HepG2 (cell line): ENCODE measurements around the gene PRRG3. TPM values are rescaled to one million over a fixed set of nuclear protein-coding genes. Genes with fewer than 3 reads are reported as not detected.

ENCODE experiments used
- ATAC-seq: fragments of 200-7000 bp; cut with Tn5 transposase; 3 replicates; pipeline ENCODE4 v1.9.1; 2020; ENCODE audit warnings: mild to moderate bottlenecking, moderate library complexity
- BruUV-seq: library from RNA; stranded (reverse); fragments of 400-500 nt; replicated peaks from 2 replicates; lab custom pipeline; 2021; lab: Mats Ljungman, UMichigan
- CTCF ChIA-PET: fragments of 300-600 bp; formaldehyde crosslinking; extraction: SDS; loops from one replicate; lab custom pipeline; 2021; ENCODE audit warnings: low total read pairs, inconsistent platforms, low intra/inter-chr PET ratio; lab: Yijun Ruan, JAX
- POLR2A ChIA-PET: fragments of 350-600 bp; sonication (Branson Sonifier 250); formaldehyde crosslinking; loops from one replicate; lab custom pipeline; 2020; ENCODE audit warnings: antibody characterized with exemption, inconsistent platforms; lab: Yijun Ruan, JAX
- DNase-seq: peaks from one replicate; pipeline ENCODE4 v3.0.0-alpha.2; 2015; ENCODE audit warnings: low spot score
- FAIRE-seq: peaks from 3 replicates; lab custom pipeline; 2011; peaks lifted over from hg19 to GRCh38; lab: Jason Lieb, UNC
- H2AFZ ChIP-seq: one replicate; pipeline ENCODE4 v1.6.1; 2011; ENCODE audit warnings: low read length, inconsistent platforms
- H3K27ac ChIP-seq: fragments of 300-600 bp; 3 replicates; pipeline ENCODE4 v1.8.0; 2011; ENCODE audit warnings: mixed run types, mild to moderate bottlenecking, mixed read lengths, low read length, inconsistent platforms; ENCODE audit not compliant: insufficient read depth; ENCODE audit errors: extremely low read length
- H3K27me3 ChIP-seq, 2 experiments: fragments of 200-600 bp in 1 of 2; 2 replicates in 1 of 2; 3 replicates in 1 of 2; pipeline versions ENCODE4 v1.6.0 to v1.8.0; 2011; ENCODE audit warnings: low read length in 2 of 2, mild to moderate bottlenecking in 2 of 2, moderate library complexity in 2 of 2, inconsistent platforms in 1 of 2; ENCODE audit not compliant: insufficient read depth in 2 of 2, control insufficient read depth in 1 of 2
- H3K36me3 ChIP-seq, 2 experiments: fragments of 200-600 bp in 1 of 2; replicated peaks in 1 of 2; 2 replicates in 1 of 2; 3 replicates in 1 of 2; pipeline versions ENCODE4 v1.5.1 to v1.8.0; 2011; ENCODE audit warnings: low read length in 2 of 2, inconsistent platforms in 1 of 2; ENCODE audit not compliant: insufficient read depth in 2 of 2, control insufficient read depth in 1 of 2
- H3K4me1 ChIP-seq: 2 replicates; pipeline ENCODE4 v1.5.1; 2012; ENCODE audit warnings: low read length, inconsistent platforms; ENCODE audit not compliant: insufficient read depth
- H3K4me2 ChIP-seq: 2 replicates; pipeline ENCODE4 v1.6.0; 2011; ENCODE audit warnings: low read depth, low read length, inconsistent platforms
- H3K4me3 ChIP-seq, 3 experiments: fragments of 200-600 bp in 1 of 3; sonication (generic), shearing (Covaris generic) in 1 of 3; replicated peaks in 1 of 3; 2 replicates each; pipeline ENCODE4 v1.5.1; 2011 to 2016; ENCODE audit warnings: low read length in 3 of 3, inconsistent platforms in 2 of 3, low read depth in 2 of 3, mild to moderate bottlenecking in 2 of 3, control low read depth in 1 of 3, mixed read lengths in 1 of 3; ENCODE audit not compliant: insufficient read depth in 1 of 3
- H3K79me2 ChIP-seq: one replicate; pipeline ENCODE4 v1.6.1; 2011; ENCODE audit warnings: low read length, inconsistent platforms; ENCODE audit not compliant: insufficient read depth
- H3K9ac ChIP-seq: 2 replicates; pipeline ENCODE4 v1.6.0; 2011; ENCODE audit warnings: mild to moderate bottlenecking, low read depth, low read length, inconsistent platforms; ENCODE audit not compliant: insufficient read depth
- H3K9me3 ChIP-seq: 2 replicates; pipeline ENCODE4 v1.5.1; 2012; ENCODE audit warnings: mild to moderate bottlenecking, low read length
- H4K20me1 ChIP-seq: 2 replicates; pipeline ENCODE4 v1.6.0; 2011; ENCODE audit warnings: inconsistent platforms, mild to moderate bottlenecking, low read length, moderate library complexity; ENCODE audit not compliant: insufficient read depth
- CHCHD3 ChIP-seq: sonication (generic); formaldehyde crosslinking; IDR thresholded peaks from 2 replicates; pipeline ENCODE4 v1.8.0; 2022; ENCODE audit warnings: mild to moderate bottlenecking, missing genetic modification reagents, moderate library complexity
- EHMT2 ChIP-seq: fragments of 200-600 bp; sonication (generic); IDR thresholded peaks from 2 replicates; pipeline ENCODE4 v1.7.0; 2017; ENCODE audit warnings: antibody characterized with exemption, low read depth, low read length, borderline replicate concordance
- FIP1L1 ChIP-seq: fragments of 200-400 bp; formaldehyde crosslinking; IDR thresholded peaks from 2 replicates; pipeline ENCODE4 v1.6.1; 2018; ENCODE audit warnings: low read depth, mild to moderate bottlenecking, low read length, moderate library complexity, borderline replicate concordance; ENCODE audit not compliant: insufficient read depth
- FOXK2 ChIP-seq: fragments of 450-650 bp; IDR thresholded peaks from 2 replicates; pipeline ENCODE4 v1.6.1; 2016
- MEIS2 ChIP-seq: sonication (generic); formaldehyde crosslinking; IDR thresholded peaks from 2 replicates; pipeline ENCODE4 v1.9.0; 2021; ENCODE audit warnings: mild to moderate bottlenecking, missing genetic modification reagents
- ONECUT2 ChIP-seq: sonication (generic); formaldehyde crosslinking; IDR thresholded peaks from 2 replicates; pipeline ENCODE4 v1.4.0; 2020; ENCODE audit warnings: missing genetic modification reagents
- RFXANK ChIP-seq: IDR thresholded peaks from 2 replicates; pipeline ENCODE4 v1.6.1; 2016
- TCF7 ChIP-seq: sonication (generic); IDR thresholded peaks from 2 replicates; pipeline ENCODE4 v1.6.1; 2016; ENCODE audit warnings: antibody characterized with exemption, low read depth
- ZNF264 ChIP-seq: sonication (generic); formaldehyde crosslinking; IDR thresholded peaks from 2 replicates; pipeline ENCODE4 v1.4.0; 2020; ENCODE audit warnings: missing genetic modification reagents
- WGBS: methylation state at CpG from one replicate; pipeline ENCODE4 v1.1.6; 2017; ENCODE audit warnings: low lambda C conversion rate; 5-methylcytosine and 5-hydroxymethylcytosine counted together
- in situ Hi-C: cut with HindIII; loops from 2 replicates; pipeline ENCODE4 v1.10.0; 2017; ENCODE audit warnings: low pct_unique_long_range_greater_than_20kb; ENCODE audit not compliant: extremely low pct_ligation_motif_present
- intact Hi-C: fragments of 100-400 bp; cut with micrococcal nuclease; formaldehyde crosslinking; loops from one replicate; pipeline ENCODE4 v1.10.0; 2022; ENCODE audit not compliant: unreplicated experiment
- polyA plus RNA-seq, 8 experiments: library from polyadenylated mRNA; depleted of rRNA in 3 of 8; stranded (reverse) in 7 of 8; unstranded in 1 of 8; fragments of >200 nt; fragmentation: Illumina TruSeq in 4 of 8; extraction: Trizol in 4 of 8; gene quantifications; 2 replicates each; pipeline versions ENCODE4 v1.2.1 to v1.2.3, GENCODE V29; 2011 to 2016; ENCODE audit warnings: low read depth in 4 of 8, missing spikeins in 1 of 8, mixed read lengths in 1 of 8; ENCODE audit not compliant: insufficient read depth in 1 of 8
- total RNA-seq, 5 experiments: library from RNA; depleted of rRNA; stranded (reverse); fragments of >200 nt; fragmentation: Illumina TruSeq; extraction: Trizol; gene quantifications; 2 replicates each; pipeline ENCODE4 v1.2.3, GENCODE V29; 2016; ENCODE audit warnings: low read depth in 1 of 5
- TF ChIP-seq, protein P1 (sequence below): sonication (generic); formaldehyde crosslinking; IDR thresholded peaks from 2 replicates; pipeline ENCODE4 v1.4.0; 2020; ENCODE audit warnings: missing genetic modification reagents
- TF ChIP-seq, protein P2 (sequence below): sonication (generic); formaldehyde crosslinking; conservative IDR thresholded peaks from 2 replicates; pipeline ENCODE4 v1.4.0; 2020; ENCODE audit warnings: missing genetic modification reagents
- TF ChIP-seq, protein P3 (sequence below): sonication (generic); formaldehyde crosslinking; IDR thresholded peaks from 2 replicates; pipeline ENCODE4 v1.5.1; 2020; ENCODE audit warnings: missing genetic modification reagents, mild to moderate bottlenecking, borderline replicate concordance
- TF ChIP-seq, protein P4 (sequence below): sonication (generic); formaldehyde crosslinking; IDR thresholded peaks from 2 replicates; pipeline ENCODE4 v1.9.0; 2022; ENCODE audit warnings: low read depth, missing genetic modification reagents
- TF ChIP-seq, protein P5 (sequence below): sonication (generic); formaldehyde crosslinking; IDR thresholded peaks from 2 replicates; pipeline ENCODE4 v1.4.0; 2020; ENCODE audit warnings: missing genetic modification reagents
- TF ChIP-seq, protein P6 (sequence below): IDR thresholded peaks from 2 replicates; pipeline ENCODE4 v1.6.1; 2016; ENCODE audit warnings: missing biosample characterization, missing genetic modification reagents, low read depth
- TF ChIP-seq, protein P7 (sequence below): IDR thresholded peaks from 2 replicates; pipeline ENCODE4 v1.6.1; 2016; ENCODE audit warnings: missing compliant biosample characterization, missing genetic modification reagents, borderline replicate concordance

PRRG3 gene
- total and polyA plus RNA-seq, 2 of the 13 experiments (the other 11 are each of a cell fraction or from before 2014, with no cell fraction given), result not detected

DNA sequence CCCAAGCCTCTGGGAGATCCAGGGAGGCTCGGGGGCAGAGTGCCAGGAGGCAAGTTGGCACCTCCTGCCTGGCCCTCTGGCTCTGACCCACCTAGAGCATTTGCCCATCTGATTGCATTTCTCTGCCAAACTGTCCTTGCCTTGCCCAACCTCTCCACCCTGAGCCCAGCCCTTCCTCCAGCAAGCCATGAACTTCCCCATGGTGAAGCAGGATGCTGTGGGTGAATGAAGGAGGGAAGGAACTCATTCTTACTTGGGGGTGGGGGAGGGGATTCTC, 30.0 kb downstream of the PRRG3 start:
- no TSS peak for BruUV-seq
- Histone ChIP-seq H3K36me3 (no peaks in the 10 kb centered on the region), H3K4me2 (no peak overlapping the region), H2AFZ (no peak overlapping the region), H4K20me1 (no peaks in the 10 kb centered on the region), H3K9ac (no peak overlapping the region), H3K9me3 (no peaks in the 10 kb centered on the region), H3K4me3 (no peak overlapping the region), H3K27me3 (no peaks in the 10 kb centered on the region), H3K79me2 (no peaks in the 10 kb centered on the region), H3K27ac (no peak overlapping the region), H3K4me1 (no peaks in the 10 kb centered on the region)
- ChIA-PET CTCF (no interaction called here), POLR2A (no interaction called here)
- no peak for DNase-seq
- intact Hi-C loops, result no loop called here
- TF ChIP-seq, protein P1, sequence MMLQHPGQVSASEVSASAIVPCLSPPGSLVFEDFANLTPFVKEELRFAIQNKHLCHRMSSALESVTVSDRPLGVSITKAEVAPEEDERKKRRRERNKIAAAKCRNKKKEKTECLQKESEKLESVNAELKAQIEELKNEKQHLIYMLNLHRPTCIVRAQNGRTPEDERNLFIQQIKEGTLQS, result no peak
- TF ChIP-seq, protein P2, sequence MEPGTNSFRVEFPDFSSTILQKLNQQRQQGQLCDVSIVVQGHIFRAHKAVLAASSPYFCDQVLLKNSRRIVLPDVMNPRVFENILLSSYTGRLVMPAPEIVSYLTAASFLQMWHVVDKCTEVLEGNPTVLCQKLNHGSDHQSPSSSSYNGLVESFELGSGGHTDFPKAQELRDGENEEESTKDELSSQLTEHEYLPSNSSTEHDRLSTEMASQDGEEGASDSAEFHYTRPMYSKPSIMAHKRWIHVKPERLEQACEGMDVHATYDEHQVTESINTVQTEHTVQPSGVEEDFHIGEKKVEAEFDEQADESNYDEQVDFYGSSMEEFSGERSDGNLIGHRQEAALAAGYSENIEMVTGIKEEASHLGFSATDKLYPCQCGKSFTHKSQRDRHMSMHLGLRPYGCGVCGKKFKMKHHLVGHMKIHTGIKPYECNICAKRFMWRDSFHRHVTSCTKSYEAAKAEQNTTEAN (CRISPR knock-in tag), result no peak
- no peak for TF ChIP-seq CHCHD3 (CRISPR knock-in tag)
- TF ChIP-seq, protein P3, sequence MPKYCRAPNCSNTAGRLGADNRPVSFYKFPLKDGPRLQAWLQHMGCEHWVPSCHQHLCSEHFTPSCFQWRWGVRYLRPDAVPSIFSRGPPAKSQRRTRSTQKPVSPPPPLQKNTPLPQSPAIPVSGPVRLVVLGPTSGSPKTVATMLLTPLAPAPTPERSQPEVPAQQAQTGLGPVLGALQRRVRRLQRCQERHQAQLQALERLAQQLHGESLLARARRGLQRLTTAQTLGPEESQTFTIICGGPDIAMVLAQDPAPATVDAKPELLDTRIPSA (CRISPR knock-in tag), result no peak
- no peak for TF ChIP-seq RFXANK (CRISPR knock-in tag)
- TF ChIP-seq FOXK2, result no peak
- TF ChIP-seq ZNF264 (CRISPR knock-in tag), result no peak
- TF ChIP-seq MEIS2 (CRISPR knock-in tag), result no peak
- TF ChIP-seq, protein P4, sequence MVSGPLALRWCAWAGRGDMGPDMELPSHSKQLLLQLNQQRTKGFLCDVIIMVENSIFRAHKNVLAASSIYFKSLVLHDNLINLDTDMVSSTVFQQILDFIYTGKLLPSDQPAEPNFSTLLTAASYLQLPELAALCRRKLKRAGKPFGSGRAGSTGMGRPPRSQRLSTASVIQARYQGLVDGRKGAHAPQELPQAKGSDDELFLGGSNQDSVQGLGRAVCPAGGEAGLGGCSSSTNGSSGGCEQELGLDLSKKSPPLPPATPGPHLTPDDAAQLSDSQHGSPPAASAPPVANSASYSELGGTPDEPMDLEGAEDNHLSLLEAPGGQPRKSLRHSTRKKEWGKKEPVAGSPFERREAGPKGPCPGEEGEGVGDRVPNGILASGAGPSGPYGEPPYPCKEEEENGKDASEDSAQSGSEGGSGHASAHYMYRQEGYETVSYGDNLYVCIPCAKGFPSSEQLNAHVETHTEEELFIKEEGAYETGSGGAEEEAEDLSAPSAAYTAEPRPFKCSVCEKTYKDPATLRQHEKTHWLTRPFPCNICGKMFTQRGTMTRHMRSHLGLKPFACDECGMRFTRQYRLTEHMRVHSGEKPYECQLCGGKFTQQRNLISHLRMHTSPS (CRISPR knock-in tag), result no peak
- TF ChIP-seq ONECUT2 (CRISPR knock-in tag), result no peak
- TF ChIP-seq FIP1L1, result no peak
- TF ChIP-seq, protein P5, sequence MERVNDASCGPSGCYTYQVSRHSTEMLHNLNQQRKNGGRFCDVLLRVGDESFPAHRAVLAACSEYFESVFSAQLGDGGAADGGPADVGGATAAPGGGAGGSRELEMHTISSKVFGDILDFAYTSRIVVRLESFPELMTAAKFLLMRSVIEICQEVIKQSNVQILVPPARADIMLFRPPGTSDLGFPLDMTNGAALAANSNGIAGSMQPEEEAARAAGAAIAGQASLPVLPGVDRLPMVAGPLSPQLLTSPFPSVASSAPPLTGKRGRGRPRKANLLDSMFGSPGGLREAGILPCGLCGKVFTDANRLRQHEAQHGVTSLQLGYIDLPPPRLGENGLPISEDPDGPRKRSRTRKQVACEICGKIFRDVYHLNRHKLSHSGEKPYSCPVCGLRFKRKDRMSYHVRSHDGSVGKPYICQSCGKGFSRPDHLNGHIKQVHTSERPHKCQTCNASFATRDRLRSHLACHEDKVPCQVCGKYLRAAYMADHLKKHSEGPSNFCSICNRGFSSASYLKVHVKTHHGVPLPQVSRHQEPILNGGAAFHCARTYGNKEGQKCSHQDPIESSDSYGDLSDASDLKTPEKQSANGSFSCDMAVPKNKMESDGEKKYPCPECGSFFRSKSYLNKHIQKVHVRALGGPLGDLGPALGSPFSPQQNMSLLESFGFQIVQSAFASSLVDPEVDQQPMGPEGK, result no peak
- no peak for TF ChIP-seq EHMT2
- no peak for TF ChIP-seq TCF7
- TF ChIP-seq, protein P6, sequence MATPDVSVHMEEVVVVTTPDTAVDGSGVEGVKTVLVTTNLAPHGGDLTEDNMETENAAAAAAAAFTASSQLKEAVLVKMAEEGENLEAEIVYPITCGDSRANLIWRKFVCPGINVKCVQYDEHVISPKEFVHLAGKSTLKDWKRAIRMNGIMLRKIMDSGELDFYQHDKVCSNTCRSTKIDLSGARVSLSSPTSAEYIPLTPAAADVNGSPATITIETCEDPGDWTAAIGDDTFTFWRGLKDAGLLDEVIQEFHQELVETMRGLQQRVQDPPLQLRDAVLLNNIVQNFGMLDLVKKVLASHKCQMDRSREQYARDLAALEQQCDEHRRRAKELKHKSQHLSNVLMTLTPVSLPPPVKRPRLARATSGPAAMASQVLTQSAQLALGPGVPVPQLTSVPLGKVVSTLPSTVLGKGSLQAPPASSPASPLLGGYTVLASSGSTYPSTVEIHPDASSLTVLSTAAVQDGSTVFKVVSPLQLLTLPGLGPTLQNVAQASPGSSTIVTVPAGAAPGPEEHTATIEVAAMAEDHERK, result no peak
- TF ChIP-seq, protein P7, sequence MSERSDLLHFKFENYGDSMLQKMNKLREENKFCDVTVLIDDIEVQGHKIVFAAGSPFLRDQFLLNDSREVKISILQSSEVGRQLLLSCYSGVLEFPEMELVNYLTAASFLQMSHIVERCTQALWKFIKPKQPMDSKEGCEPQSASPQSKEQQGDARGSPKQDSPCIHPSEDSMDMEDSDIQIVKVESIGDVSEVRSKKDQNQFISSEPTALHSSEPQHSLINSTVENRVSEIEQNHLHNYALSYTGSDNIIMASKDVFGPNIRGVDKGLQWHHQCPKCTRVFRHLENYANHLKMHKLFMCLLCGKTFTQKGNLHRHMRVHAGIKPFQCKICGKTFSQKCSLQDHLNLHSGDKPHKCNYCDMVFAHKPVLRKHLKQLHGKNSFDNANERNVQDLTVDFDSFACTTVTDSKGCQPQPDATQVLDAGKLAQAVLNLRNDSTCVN (CRISPR knock-in tag), result no peak
- FAIRE-seq, result no peak
- in situ Hi-C loops, result loop anchor here (25.0 kb wide), 1 partner anchor 1087 kb away; no protein-coding TSS in a partner anchor
- WGBS, result no CpG with 5 or more reads among the region's 1 CpG
- ATAC-seq, result no peak
